OCI-LY1 (cell line): ENCODE data around the gene PTPRD.

Experiments
- H2AFZ ChIP-seq: fragments of 200-600 bp; sonication (generic), shearing (Covaris generic); 2 replicates; pipeline ENCODE4 v1.6.0; 2014; ENCODE audit warnings: antibody characterized with exemption, mild to moderate bottlenecking, low read length
- H3F3A ChIP-seq: fragments of 200-600 bp; sonication (generic), shearing (Covaris generic); 2 replicates; pipeline ENCODE4 v1.6.0; 2014; ENCODE audit warnings: mild to moderate bottlenecking, antibody characterized with exemption, low read length, moderate library complexity; ENCODE audit not compliant: insufficient read depth
- H3K27ac ChIP-seq: fragments of 200-600 bp; sonication (generic); 2 replicates; pipeline ENCODE4 v1.5.1; 2014; ENCODE audit warnings: low read length, mixed run types, mild to moderate bottlenecking, low read depth; ENCODE audit not compliant: poor library complexity, severe bottlenecking
- H3K27me3 ChIP-seq: fragments of 200-600 bp; sonication (generic); 2 replicates; pipeline ENCODE4 v1.6.0; 2014; ENCODE audit warnings: antibody characterized with exemption, mild to moderate bottlenecking, low read length, moderate library complexity; ENCODE audit not compliant: insufficient read depth
- H3K36me3 ChIP-seq: fragments of 200-600 bp; sonication (generic); 2 replicates; pipeline ENCODE4 v1.6.1; 2014; ENCODE audit warnings: mild to moderate bottlenecking, antibody characterized with exemption, low read length, moderate library complexity, mixed read lengths; ENCODE audit not compliant: insufficient read depth
- H3K4me1 ChIP-seq: fragments of 200-600 bp; sonication (generic); 2 replicates; pipeline ENCODE4 v1.5.1; 2014; ENCODE audit warnings: mild to moderate bottlenecking, low read length, moderate library complexity; ENCODE audit not compliant: insufficient read depth, severe bottlenecking
- H3K4me2 ChIP-seq: fragments of 200-600 bp; sonication (generic), shearing (Covaris generic); 2 replicates; pipeline ENCODE4 v1.6.1; 2014; ENCODE audit warnings: low read length
- H3K4me3 ChIP-seq: fragments of 200-600 bp; sonication (generic); 2 replicates; pipeline ENCODE4 v1.5.1; 2014; ENCODE audit warnings: low read length, low read depth, mild to moderate bottlenecking, mixed read lengths; ENCODE audit not compliant: poor library complexity, severe bottlenecking
- H3K79me2 ChIP-seq: fragments of 200-600 bp; shearing (Covaris generic); 2 replicates; pipeline ENCODE4 v1.6.1; 2016; ENCODE audit warnings: mixed run types, low read length, mixed read lengths; ENCODE audit not compliant: insufficient read depth
- H3K9ac ChIP-seq: fragments of 200-600 bp; sonication (generic), shearing (Covaris generic); 2 replicates; pipeline ENCODE4 v1.6.1; 2014; ENCODE audit warnings: mild to moderate bottlenecking, low read length, mixed read lengths
- H3K9me2 ChIP-seq: fragments of 200-600 bp; sonication (generic), shearing (Covaris generic); 2 replicates; pipeline ENCODE4 v1.6.1; 2014; ENCODE audit warnings: low read depth, mild to moderate bottlenecking, low read length, mixed read lengths
- H3K9me3 ChIP-seq: fragments of 200-600 bp; shearing (Covaris generic); 2 replicates; pipeline ENCODE4 v1.6.1; 2014; ENCODE audit warnings: low read length, mixed read lengths
- H4K20me1 ChIP-seq: fragments of 200-600 bp; sonication (generic), shearing (Covaris generic); 2 replicates; pipeline ENCODE4 v1.6.0; 2016; ENCODE audit warnings: mild to moderate bottlenecking, low read length; ENCODE audit not compliant: insufficient read depth
- EZH2 ChIP-seq: fragments of 200-600 bp; sonication (generic), shearing (Covaris generic); IDR thresholded peaks from 2 replicates; pipeline ENCODE4 v1.8.0; 2017; ENCODE audit warnings: borderline replicate concordance, mixed run types, mild to moderate bottlenecking, antibody characterized with exemption, low read length, moderate library complexity, mixed read lengths
- TF ChIP-seq, protein P1 (sequence below): fragments of 200-600 bp; sonication (generic), shearing (Covaris generic); IDR thresholded peaks from 2 replicates; pipeline ENCODE4 v1.5.1; 2017; ENCODE audit warnings: mild to moderate bottlenecking, antibody characterized with exemption, low read length, moderate library complexity, mixed read lengths

The PTPRD gene

DNA sequence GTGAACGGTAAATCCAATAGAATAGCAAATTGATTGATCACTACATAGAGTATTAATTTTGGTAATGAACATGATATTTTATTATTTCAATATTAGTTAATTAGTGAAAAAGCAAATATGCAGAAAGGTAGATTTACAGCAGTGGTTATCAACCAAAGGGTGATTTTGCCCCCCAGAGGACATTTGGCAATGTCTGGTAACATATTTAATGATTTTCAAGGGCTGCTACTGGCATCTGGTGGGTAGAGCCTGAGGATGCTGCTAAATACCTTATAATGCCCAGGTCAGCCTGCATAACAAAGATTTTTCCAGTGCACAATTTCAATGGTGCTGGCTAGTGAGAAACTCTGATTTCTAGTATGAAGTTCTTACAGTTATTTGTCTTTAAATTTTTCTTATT, 1313.7 kb downstream of the PTPRD start:
- Histone ChIP-seq H3K27me3 (no peaks in the 10 kb centered on the region), H3K36me3 (no peaks in the 10 kb centered on the region), H3K9ac (no peak overlapping the region), H3K27ac (no peak overlapping the region), H3K4me2 (no peak overlapping the region), H2AFZ (no peak overlapping the region), H3K9me3 (no peaks in the 10 kb centered on the region), H3K4me3 (no peak overlapping the region), H3F3A (no peaks in the 10 kb centered on the region), H4K20me1 (no peaks in the 10 kb centered on the region), H3K4me1 (no peaks in the 10 kb centered on the region), H3K9me2 (no peaks in the 10 kb centered on the region), H3K79me2 (no peaks in the 10 kb centered on the region)
- TF ChIP-seq, protein P1, sequence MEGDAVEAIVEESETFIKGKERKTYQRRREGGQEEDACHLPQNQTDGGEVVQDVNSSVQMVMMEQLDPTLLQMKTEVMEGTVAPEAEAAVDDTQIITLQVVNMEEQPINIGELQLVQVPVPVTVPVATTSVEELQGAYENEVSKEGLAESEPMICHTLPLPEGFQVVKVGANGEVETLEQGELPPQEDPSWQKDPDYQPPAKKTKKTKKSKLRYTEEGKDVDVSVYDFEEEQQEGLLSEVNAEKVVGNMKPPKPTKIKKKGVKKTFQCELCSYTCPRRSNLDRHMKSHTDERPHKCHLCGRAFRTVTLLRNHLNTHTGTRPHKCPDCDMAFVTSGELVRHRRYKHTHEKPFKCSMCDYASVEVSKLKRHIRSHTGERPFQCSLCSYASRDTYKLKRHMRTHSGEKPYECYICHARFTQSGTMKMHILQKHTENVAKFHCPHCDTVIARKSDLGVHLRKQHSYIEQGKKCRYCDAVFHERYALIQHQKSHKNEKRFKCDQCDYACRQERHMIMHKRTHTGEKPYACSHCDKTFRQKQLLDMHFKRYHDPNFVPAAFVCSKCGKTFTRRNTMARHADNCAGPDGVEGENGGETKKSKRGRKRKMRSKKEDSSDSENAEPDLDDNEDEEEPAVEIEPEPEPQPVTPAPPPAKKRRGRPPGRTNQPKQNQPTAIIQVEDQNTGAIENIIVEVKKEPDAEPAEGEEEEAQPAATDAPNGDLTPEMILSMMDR = 0 out of 2 replicates have a peak, but pooled peaks have one; percentile 7
- TF ChIP-seq EZH2 = no peak

DNA sequence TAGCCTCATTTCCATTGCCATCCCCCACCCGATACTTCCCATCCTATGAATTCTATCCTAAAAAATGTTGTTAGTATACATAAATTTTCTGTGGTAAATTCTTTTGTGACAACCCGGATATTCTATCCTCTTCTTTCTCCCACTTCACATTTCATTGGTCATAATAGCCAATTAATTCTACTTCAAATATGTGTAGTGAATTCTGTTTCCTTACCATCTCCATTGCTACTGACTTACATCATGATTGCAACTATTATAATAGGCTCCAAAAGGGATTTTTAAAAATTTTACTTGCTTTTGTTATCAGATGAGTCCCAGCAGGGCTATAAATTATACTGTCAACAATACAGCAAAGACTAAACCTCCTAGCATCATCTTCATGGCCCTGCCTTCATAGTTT, 1326.8 kb downstream of the PTPRD start:
- no peak for TF ChIP-seq EZH2
- TF ChIP-seq, protein P1 = no peak
- no peaks in the 10 kb centered on the region for H3K27me3 ChIP-seq
- H4K20me1 ChIP-seq = no peaks in the 10 kb centered on the region
- H3K4me2 ChIP-seq = no peak overlapping the region
- H3K9ac ChIP-seq = no peak overlapping the region
- H3K4me3 ChIP-seq = no peak overlapping the region
- H3K9me2 ChIP-seq = no peaks in the 10 kb centered on the region
- no peaks in the 10 kb centered on the region for H3F3A ChIP-seq
- H2AFZ ChIP-seq = no peak overlapping the region
- no peaks in the 10 kb centered on the region for H3K36me3 ChIP-seq
- H3K79me2 ChIP-seq = no peaks in the 10 kb centered on the region
- H3K4me1 ChIP-seq = no peaks in the 10 kb centered on the region
- no peak overlapping the region for H3K27ac ChIP-seq
- no peaks in the 10 kb centered on the region for H3K9me3 ChIP-seq

DNA sequence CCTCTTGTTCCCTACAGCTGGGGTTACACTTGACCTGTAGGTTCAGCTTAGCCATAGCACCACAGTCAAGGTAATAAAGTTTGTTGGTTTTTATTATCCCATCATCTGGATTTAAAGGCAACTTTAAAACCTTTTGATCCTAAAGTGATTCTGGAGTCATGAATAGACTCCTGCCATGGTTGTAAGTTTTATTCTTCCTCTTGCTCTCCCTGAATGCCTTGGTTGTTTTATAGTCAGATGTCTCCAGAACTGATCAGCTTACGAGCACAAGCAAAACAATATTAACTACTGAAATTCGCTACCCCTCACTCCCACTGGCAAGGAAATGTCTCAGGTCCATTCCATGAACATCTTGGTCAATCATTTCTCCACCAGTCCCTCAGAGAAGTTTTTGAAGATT, 1328.6 kb downstream of the PTPRD start:
- Histone ChIP-seq H3K36me3 (no peaks in the 10 kb centered on the region), H3K9ac (no peak overlapping the region)

More for the DNA sequence above, 1328.6 kb downstream of the PTPRD start:
- no peak overlapping the region for H3K27ac ChIP-seq
- H3K9me2 ChIP-seq = no peaks in the 10 kb centered on the region
- no peaks in the 10 kb centered on the region for H3K9me3 ChIP-seq
- H4K20me1 ChIP-seq = no peaks in the 10 kb centered on the region
- no peak overlapping the region for H3K4me2 ChIP-seq
- no peak overlapping the region for H2AFZ ChIP-seq
- no peaks in the 10 kb centered on the region for H3F3A ChIP-seq
- no peaks in the 10 kb centered on the region for H3K27me3 ChIP-seq
- no peaks in the 10 kb centered on the region for H3K4me1 ChIP-seq
- H3K4me3 ChIP-seq = no peak overlapping the region
- H3K79me2 ChIP-seq = no peaks in the 10 kb centered on the region
- TF ChIP-seq, protein P1 = no peak
- TF ChIP-seq EZH2 = no peak
